ENCODE data around the gene EMILIN3. TPM values are rescaled to one million over a fixed set of nuclear protein-coding genes. Genes with fewer than 3 reads are reported as not detected.

The EMILIN3 gene
- total RNA-seq, 1 experiment from 2014 or later, result 5.9 TPM

DNA sequence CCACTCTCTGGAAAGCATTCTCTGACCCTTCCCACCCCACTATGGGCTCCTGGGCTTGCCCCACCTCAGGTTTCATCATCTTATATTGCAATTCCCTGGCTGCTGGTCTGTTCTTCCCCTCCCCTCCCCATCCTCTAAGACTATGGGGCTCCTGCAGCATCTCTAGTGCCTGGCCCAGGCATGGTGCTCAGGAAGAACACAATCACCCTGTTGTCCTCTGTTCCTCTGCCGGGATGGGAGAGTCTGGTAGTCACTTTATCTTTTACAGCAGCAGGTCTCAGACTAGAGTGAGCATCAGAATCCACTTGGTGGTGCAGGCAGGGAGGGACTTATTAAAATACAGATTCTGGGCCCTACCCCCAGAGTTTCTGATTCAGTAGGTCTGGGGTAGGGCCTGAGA is 31.0 kb downstream of the EMILIN3 start:
- Histone ChIP-seq H2AFZ (ENCODE audit: low read length) (no peak overlapping the region), H2BK120ac (ENCODE audit: low read depth, low read length, poor library complexity, severe bottlenecking) (no peak overlapping the region)
- DNase-seq, result no peak

More for the DNA sequence above, 31.0 kb downstream of the EMILIN3 start:
- H3K9me3 Mint-ChIP-seq, result no peaks in the 10 kb centered on the region
- no peaks in the 10 kb centered on the region for H3K27me3 ChIP-seq (ENCODE audit: insufficient read depth, low read length)
- no peak overlapping the region for H3K9ac ChIP-seq (ENCODE audit: extremely low read depth, insufficient read length, low read length)
- no peak overlapping the region for H3K4ac ChIP-seq (ENCODE audit: low read depth, low read length)
- H3K27ac ChIP-seq (ENCODE audit: insufficient read length, low read depth, low read length), result no peak overlapping the region
- H3K23ac ChIP-seq (ENCODE audit: insufficient read length, low read depth, low read length), result no peak overlapping the region
- no peak overlapping the region for H2BK20ac ChIP-seq (ENCODE audit: low read depth, low read length, poor library complexity, severe bottlenecking)
- H4K5ac ChIP-seq (ENCODE audit: insufficient read length, low read depth, low read length), result no peak overlapping the region
- no peak overlapping the region for H4K91ac ChIP-seq (ENCODE audit: insufficient read length, low read depth, low read length)
- TF ChIP-seq, protein P1, sequence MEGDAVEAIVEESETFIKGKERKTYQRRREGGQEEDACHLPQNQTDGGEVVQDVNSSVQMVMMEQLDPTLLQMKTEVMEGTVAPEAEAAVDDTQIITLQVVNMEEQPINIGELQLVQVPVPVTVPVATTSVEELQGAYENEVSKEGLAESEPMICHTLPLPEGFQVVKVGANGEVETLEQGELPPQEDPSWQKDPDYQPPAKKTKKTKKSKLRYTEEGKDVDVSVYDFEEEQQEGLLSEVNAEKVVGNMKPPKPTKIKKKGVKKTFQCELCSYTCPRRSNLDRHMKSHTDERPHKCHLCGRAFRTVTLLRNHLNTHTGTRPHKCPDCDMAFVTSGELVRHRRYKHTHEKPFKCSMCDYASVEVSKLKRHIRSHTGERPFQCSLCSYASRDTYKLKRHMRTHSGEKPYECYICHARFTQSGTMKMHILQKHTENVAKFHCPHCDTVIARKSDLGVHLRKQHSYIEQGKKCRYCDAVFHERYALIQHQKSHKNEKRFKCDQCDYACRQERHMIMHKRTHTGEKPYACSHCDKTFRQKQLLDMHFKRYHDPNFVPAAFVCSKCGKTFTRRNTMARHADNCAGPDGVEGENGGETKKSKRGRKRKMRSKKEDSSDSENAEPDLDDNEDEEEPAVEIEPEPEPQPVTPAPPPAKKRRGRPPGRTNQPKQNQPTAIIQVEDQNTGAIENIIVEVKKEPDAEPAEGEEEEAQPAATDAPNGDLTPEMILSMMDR (conservative IDR thresholded peaks at IDR 0.05), result no peak
- no peak overlapping the region for H3T11ph ChIP-seq (ENCODE audit: low read length)
- no peak overlapping the region for H2BK5ac ChIP-seq (ENCODE audit: insufficient read length, low read length)
- no peaks in the 10 kb centered on the region for H3K79me1 ChIP-seq (ENCODE audit: insufficient read depth, low read depth, low read length, poor library complexity, severe bottlenecking)
- no peaks in the 10 kb centered on the region for H3K9me3 ChIP-seq (ENCODE audit: control insufficient read depth, low read depth, low read length)
- H3K79me2 ChIP-seq (ENCODE audit: insufficient read depth, low read length), result no peaks in the 10 kb centered on the region
- no peak overlapping the region for H3K18ac ChIP-seq (ENCODE audit: insufficient read length, low read depth, low read length)
- no peak overlapping the region for H3K27ac Mint-ChIP-seq
- no peaks in the 10 kb centered on the region for H3K36me3 Mint-ChIP-seq (ENCODE audit: insufficient read depth in 1 of 3, low read depth in 3 of 3)
- H3K14ac ChIP-seq (ENCODE audit: insufficient read depth, low read length), result no peak overlapping the region
- H3K27me3 Mint-ChIP-seq (ENCODE audit: low read depth), result peaks cover 27% of the 10 kb centered on the region
- H3K4me2 ChIP-seq (ENCODE audit: insufficient read depth, insufficient read length, low read length), result no peak overlapping the region
- no peak overlapping the region for H2AK5ac ChIP-seq (ENCODE audit: insufficient read length, low read length)
- H3K4me1 Mint-ChIP-seq, result peaks cover 9 to 15% of the 10 kb centered on the region in 2 experiments
- H4K20me1 ChIP-seq (ENCODE audit: control insufficient read depth, insufficient read depth, insufficient read length), result no peaks in the 10 kb centered on the region
- H2BK12ac ChIP-seq (ENCODE audit: insufficient read length, low read depth, low read length), result no peak overlapping the region
- H3K4me1 ChIP-seq (ENCODE audit: insufficient read depth, low read length), result peaks cover 3% of the 10 kb centered on the region; the same call in 1 of the 2 replicates
- H3K4me3 Mint-ChIP-seq, result no peak overlapping the region
- no peak overlapping the region for H3K56ac ChIP-seq (ENCODE audit: insufficient read length, low read depth, low read length)
- H3K23me2 ChIP-seq (ENCODE audit: insufficient read length, low read depth, low read length, poor library complexity, severe bottlenecking), result no peaks in the 10 kb centered on the region
- no peak overlapping the region for H4K8ac ChIP-seq (replicated peaks; ENCODE audit: insufficient read length, low read depth, low read length)
- no peak overlapping the region for H2BK15ac ChIP-seq (ENCODE audit: low read depth, low read length)
- no CpG with 5 or more reads among the region's 1 CpG for WGBS (ENCODE audit: extremely low coverage, insufficient read length, low lambda C conversion rate)
